HG02884 (cell line): ENCODE results near the gene GRIK3.
"Not testable (repeated sequence)": the region's sequence is repeated elsewhere in the genome, so short reads cannot be mapped to it uniquely, and the experiment has no call there.

Source experiments
- ATAC-seq: cut with Tn5 transposase; IDR thresholded peaks from one replicate; pipeline ENCODE4 v1.9.1; 2021; ENCODE audit warnings: mild to moderate bottlenecking, moderate library complexity; ENCODE audit not compliant: unreplicated experiment

GRIK3 gene

DNA sequence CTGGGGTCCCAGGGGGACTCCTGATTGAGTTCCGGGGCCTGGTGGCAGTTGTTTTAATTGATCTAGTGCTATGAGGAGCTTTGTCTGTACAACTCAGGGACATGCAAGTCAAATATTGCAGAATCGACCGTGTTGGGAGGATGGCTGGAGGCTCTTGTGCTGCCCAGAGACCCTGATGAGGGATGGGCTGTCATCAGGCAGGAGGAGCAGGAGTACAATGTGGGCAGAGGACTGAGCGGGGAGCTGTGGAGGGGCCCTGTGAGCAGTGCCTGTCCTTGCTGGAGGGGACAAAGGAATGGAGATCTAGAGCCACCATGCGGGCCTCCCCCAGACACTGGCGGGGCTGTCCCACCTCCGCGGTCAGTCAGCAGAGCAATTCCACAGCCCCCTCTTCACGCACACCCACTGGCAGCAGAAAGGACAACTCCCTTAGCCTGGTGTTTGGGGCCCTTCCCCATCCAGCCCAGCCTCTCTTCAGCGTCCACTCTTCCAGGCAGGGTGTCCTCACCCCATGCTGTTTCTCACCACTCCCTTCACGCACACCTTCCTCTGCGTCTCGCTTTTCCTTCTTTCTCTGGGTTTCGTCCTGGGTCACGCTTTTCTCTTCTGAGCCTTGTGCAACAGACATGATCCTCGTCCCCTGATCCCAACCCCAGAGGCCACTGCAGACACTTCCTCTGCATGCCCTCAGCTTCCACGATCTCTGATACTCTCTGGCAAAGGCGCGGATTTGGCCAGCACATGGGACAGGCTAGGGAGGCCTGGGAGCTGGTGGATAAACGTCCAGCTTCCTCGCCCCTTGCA lies 122.6 kb downstream of the GRIK3 start:
- ATAC-seq, result no peak

DNA sequence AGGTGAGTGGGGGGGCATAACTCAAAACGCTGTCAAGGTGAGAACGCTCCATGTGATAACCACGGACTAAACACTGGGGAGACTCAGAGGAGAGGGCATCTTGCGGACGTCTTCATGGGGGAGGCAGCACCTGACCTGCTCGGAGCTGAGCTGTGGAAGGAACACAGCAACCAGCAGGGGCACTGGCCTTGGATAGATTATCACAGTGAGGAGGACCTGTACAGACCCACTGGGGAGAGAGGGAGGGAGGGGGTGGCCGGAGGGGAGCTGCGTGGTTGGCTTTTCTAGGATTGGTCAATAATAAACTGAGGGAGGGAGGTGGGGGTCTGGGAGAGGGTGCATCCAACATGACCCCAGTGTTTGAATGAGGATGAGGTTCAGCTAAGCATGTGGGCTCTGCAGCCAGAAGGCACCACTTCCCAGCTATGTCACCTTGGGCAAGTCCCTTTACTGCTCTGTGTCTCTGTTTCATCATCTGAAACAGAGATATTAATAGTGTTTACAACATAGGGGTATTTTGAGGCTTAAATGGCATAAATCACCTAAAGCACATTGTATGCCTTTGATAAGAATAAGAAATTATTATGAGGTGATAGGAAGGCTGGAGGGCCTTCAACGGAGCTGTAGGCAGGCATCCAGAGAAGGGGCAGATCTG lies 123.3 kb downstream of the GRIK3 start:
- ATAC-seq, result no peak

DNA sequence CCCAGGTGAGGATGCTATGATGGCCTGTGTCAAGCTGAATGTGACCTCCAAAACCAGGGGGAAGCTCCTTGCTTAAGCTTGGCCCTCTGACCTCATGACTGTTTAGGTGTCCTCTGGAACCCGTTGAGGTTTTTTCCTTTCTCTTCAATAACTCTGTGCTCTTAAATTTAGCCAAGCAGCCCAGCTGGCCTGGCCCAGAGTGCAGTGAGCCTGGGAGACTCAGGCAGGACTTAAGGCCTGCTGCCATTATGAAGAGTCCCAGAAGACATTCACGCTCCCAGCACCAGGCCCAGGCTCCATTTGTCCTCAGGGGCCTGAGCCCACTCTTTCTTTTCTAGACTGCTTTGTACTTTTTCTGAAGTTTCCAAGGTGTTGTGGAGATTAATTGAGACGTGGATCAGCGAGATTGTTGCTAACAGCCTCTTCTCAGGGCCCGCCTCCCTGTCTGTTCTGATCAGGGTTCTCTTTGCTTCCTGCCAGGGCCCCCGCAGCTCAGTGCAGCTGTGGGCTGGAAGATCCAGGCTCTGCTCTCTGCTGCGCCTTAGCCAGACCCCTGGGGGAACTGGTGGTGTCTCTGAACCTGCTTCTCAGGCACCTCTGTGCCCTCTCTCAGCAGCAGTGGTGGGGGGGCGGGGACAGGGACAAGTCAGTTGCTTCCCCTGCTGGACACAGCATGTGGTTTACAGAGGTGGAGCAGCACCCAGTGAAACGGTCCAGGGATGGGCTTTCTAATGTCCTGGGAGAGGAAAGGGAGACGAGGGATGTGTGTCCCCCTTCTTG lies 124.2 kb downstream of the GRIK3 start:
- ATAC-seq, result no peak

DNA sequence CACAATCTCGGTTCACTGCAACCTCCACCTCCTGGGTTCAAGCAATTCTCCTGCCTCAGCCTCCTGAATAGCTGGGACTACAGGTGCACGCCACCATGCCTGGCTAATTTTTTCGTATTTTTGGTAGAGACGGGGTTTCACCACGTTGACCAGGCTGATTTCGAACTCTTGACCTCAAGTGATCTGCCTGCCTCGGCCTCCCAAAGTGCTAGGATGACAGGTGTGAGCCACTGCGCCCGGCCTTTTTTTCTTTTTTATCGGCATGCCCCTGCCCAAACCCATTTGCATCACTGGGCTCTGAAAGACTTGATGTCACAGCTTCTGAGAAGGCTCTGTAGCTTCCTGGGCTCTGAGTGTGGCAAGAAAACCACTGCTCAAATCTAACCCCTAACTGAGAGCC lies 125.0 kb downstream of the GRIK3 start:
- ATAC-seq, result not testable (repeated sequence)

DNA sequence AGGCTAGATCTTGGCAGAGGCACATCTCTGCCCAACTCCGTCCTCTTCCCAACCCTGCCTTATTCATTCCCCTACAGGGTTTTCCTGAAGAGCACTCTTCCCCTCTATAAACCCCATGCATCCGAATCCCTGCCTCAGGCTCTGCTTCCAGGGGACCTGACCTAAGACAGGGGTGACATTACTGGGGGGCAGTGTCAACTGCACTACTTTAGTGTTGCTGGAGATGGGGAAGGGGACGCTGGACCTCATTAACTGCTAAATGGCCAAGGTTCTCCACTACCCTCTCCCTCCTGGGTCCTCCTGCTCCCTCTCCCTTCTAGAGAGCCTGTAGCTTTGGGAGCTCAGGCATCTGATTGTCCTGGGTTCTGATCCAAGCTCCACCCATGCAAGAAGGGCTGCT lies 126.2 kb downstream of the GRIK3 start:
- ATAC-seq, result no peak

DNA sequence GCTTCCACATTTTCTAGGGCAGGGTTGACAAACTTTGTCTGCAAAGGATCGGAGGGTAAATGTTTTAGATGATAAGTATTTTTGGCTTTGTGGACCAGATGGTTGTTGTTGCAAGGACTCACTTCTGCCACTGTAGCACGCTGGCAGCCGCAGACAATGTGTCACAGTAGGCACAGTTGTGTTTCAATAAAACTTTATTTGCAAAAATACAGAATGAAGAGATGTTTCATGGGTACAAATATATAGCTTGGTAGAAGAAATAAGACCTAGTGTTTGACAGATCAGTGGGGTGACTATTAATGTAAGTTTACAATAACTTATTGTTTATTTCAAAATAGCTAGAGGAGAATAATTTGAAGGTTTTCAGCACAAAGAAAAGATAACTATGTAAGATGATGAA lies 127.8 kb downstream of the GRIK3 start:
- ATAC-seq, result no peak

DNA sequence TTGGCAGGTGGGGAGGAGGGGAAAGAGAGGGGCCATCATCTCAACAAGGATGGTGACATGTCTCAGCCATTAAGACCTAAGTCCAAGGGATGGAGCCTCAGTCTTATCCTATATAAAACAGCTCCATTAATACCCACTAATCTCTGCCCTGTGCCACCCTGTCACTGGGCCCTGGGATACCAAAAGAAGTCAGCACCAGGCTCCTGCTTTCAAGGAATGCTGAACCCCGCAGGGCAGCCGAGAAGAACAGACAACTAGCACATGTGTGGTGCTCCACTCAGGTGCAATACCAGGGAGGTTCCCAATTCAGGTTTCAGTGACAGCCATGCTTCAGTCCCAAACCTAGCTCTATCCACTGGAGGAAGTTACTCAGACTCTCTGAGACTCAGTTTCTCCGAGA lies 128.4 kb downstream of the GRIK3 start:
- no peak for ATAC-seq

DNA sequence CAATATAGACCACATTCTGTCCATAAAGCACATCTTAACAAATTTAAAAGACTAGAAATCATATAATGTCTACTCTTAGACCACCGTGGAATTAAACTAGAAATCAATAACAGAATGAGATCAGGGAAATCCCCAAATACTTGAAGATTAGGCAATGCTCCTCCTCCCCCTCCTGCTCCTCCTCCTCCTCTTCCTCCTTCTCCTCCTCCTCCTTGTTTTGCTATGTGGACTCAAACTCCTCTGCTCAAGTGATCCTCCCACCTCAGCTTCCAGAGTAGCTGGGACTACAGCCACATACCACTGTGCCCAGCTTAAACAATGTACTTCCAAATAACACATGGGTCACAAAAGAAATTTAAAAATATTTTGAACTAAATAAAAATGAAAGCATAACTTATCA lies 134.2 kb downstream of the GRIK3 start:
- no peak for ATAC-seq

DNA sequence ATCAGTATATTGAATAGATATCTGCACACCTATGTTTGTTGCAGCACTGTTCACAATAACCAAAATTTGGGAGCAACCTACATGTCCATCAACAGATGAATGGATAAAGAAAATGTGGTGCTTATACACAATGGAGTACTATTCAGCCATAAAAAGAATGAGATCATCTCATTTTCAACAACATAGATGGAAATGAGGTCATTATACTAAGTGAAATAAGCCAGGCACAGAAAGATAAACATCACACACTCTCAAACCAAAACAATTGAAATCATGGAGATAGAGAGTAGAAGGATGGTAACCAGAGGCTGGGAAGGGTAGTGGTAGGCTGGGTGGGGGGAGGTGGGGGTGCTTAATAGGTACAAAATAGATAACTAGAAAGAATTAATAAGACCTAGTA lies 136.5 kb downstream of the GRIK3 start:
- ATAC-seq, result not testable (repeated sequence)

DNA sequence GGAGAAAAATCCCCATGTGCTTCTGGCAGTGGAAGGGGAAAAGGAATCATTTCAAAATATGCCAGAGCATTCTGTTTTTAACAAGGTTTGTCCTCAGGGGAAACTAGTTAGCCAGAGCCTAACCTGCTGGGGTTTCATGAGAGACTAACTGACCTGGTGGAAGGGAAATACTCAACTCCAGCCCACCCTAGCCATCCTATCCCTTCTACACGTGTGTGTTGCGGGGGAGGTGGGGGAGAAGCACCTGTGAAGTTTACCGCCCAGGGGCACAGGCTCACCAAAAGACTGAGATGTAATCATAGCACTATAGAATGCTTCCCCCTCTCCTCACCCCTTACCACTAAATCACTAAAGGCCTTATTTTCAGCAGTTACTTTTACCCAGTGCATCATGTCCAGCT lies 139.5 kb downstream of the GRIK3 start:
- no peak for ATAC-seq

DNA sequence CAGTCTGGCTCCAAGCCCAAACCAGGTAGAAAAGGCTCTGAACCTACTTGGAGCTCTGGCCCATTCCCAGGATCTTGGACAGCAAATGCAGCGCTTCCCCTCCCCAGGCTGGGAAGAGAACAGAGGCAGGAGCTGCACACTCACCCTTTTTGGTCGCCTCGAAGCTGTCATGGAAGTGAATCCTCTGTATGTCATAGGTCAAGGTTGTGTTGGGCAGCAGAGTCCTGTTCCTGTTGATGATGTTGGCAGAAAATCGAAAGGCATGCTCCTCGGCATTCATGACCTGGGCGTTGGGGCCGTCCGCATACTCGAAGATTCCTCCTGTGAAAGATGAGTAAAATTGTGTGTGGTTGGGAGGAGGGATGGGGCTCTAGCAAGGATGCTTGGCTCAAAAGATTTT lies 143.5 kb downstream of the GRIK3 start:
- no peak for ATAC-seq

DNA sequence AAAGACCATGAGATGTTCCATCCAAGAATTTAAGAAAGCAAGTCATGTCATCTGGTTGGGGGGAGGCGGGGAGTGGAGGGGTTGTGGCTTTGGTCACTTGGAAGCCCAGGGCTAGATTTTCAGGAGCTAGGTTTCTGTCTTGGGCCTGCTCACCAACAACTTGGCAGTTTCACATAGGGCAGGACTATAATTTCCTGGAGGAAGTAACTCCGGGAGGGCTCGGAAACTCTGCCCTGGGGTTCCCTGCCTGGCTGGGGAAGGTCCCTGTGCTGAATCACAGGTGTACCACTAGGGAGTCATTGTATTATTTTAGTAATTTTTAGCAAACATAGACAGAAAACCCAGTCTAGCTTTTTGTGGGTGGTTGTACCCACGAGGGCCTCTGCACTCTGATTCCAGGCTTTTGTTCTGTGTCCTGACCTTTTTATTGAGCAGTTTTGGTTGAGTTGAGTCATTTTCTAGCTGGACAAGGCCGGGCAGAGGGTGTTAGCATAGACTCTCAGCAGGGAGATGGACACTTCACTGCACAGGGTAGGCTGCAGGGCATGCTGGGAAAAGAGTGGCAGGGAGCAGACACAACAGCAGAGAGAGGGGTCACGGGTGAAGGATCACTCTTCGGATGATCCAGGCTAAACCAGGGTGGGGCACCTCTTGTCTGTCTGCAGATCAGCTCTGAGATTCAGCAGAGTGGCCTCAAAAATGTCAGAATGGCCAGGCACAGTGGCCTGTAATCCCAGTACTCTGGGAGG lies 144.7 kb downstream of the GRIK3 start:
- no peak for ATAC-seq

DNA sequence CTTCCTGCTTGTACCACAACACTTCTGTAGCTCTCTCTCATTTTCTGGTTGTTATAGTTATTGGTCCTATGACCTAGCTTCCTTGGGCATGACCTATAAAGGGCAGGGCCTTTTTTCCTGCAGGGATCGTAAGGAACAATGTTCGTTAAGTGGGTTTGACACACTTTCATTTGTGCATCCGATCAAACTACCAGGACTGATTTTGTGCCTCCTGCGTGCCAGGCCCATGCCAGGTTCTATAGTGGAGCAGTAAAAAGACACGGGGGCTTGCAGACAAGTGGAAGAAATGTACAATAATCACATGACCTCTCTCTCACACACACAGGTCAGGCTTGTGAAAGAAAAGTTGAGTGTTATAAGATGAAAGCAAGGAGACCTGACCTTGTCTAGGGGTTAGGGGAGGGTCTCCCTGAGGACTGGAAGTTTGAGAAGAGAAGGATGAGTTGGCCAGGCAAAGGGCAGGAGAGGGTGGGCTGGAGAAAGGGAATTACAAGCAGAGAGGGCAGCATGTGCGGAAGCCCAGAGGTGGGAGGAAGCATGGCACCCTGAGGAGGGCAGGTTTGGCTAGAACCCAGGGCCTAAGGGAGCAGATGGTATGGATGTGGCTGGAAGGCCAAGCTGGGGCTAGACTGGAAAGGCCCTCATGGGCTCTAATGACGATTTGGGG lies 145.4 kb downstream of the GRIK3 start:
- no peak for ATAC-seq

DNA sequence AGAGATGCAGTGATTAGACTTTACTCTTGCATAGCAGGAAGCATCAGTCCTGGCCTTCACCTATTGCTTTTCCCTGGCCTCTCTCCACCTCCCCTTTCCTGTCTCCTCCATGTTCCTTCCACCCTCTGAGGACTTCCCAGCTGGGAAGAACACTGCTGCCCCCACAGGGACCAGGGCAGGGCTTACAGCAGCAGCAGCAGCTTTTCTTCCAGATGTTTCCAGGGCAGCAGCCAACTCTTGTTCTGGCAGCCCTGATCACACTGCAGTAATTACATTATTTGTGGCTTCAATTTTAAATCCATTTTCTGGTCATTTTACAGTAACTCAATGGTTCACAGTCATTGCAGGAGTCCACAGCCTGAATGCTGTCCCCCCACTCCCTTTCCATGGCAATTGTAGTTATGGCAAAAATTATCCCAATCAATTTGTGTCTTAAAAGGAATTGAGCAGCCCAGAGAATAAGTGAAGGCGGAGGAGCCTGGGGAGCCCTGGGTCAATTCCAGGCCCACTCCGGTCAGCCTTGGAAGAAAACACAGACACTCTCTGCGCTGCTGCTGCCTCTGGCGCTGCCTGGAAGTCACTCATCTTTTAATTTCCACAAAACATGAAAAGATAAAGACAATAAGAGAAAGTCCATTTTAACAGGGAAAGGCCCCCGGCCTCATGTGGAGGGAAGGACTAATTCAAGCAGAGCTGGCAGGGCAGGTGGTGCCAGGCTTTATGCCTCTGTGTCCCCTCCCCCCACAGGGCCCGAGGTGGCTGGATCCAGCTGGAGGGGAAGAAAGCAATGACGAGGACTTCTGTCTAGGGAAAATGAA lies 148.6 kb downstream of the GRIK3 start:
- ATAC-seq, result no peak

DNA sequence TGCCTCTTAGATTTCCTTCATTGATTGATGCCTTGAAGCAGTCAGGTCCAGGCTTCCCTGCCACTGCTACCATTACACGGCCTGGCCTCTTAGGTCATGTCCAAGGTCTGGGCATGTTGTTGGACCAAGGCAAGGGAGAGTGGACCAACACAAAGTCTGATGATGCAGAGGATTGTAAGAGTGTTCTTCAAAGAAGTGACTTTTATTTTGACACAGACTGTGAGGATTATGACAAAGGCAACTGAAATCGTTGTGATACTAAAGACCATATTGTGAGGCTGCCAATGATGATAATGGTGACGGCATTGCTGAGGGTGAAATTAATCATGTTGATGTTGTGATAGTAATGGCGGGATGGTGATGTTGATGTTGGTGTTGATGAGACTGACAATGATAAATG lies 149.5 kb downstream of the GRIK3 start:
- ATAC-seq, result no peak

DNA sequence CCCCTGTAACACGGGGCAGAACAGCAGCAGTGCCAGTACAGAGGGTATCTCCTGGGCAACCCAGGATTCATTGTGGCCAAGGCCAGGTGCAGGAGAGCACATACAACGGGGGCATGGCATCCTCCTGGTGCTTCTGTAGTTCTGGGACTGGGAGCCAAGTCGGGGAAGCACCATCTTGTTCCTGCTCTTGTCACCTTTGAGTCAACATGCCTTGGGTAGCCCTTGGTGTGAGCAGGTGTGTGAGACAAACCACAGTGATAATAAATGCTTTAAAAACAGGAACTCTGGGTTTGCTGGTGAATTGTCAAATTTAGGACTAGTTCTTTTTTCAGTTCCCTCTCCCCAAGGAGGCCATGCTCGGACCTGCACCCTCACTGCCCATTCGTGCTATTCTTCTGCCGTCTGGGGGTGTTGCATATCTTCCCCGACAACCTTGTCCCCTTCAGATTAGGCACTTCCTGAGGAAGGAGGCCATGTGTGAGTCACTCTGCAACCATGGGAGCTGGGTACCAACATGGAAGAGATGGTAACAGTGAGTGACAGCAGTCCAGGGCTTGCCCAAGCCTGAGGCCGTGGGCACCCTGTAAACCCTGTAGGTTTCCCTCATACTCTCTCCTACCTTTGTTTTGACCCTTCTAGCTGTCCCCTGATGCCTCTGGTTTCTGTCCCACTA lies 150.2 kb downstream of the GRIK3 start:
- no peak for ATAC-seq

DNA sequence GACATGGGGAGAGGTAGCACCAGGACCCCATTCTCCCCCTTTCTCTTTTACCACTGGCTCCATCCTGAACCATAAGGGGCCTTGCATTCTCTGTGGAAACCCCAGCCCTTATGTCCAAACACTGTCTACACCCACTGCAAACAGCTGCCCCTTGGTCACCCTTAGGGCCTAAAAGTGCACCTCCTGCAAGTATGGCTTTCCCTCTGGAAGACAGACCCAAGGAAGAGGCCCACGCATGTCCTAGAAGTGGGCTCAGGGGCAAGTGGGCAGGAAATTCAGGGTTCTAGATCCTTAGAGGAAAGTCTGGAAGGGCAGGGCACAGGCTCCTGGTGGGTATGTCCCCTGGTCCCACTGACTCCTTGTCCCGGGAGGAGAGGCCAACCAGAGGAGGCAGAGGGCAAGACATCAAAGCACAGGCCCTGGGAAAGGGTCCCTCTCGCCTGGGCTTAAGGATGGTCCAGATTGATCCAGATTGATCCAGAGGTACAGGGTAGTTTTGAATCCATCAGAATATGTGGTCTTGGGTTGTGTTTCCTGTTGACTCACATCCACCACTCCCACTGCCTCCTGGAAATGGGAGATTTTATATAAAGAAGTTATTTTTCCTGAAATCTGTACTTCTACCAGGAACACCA lies 150.9 kb downstream of the GRIK3 start:
- ATAC-seq, result no peak

DNA sequence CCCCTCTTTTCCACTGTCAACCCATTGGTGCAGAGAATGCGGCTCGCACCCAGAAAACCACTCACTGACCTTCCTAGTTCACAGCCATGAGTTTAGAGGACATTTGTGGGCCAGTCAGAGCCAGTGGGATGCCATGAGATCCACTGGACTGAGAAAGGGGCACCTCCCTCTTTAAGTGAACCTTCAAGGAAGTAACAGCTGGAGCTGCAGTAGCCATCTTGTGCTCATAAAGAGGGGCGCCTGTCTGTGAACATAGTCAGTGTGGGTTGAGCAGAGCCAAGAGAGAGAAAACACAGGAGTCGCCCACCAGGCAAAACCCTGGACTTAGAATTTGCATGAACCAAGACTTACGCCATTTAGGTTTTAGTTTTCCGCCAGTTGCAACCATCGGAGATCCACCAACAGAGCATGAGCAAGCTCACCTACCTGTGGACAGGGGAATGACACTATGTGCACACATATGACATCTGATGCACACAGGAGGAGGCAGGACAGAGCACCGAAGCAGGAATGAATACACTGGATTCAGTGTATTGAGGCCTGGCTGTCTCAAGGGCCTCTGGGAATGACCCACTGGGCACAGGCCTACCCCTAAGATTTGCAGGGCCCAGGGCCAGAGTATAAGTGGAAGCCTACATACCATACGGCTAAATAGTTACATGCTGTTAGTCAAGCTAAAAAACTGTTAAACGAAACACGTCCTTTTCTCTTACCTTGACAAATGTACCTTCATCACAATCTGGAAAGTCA lies 151.6 kb downstream of the GRIK3 start:
- ATAC-seq, result no peak
